Measurements from ENCODE around the gene SAA1. TPM values are rescaled to one million over a fixed set of nuclear protein-coding genes. Genes with fewer than 3 reads are reported as not detected.

SAA1 gene
- total RNA-seq, 1 donor from 2014 or later = 13.3 TPM

- H3K4me1 ChIP-seq = peaks cover 33% of the 10 kb centered on the region
- no peaks in the 10 kb centered on the region for H3K9me3 ChIP-seq
- H3K27ac ChIP-seq = no peak overlapping the region
- peaks cover 12% of the 10 kb centered on the region for H3K36me3 ChIP-seq
- intact Hi-C loops (cut with DNase I) = no loop called here
- TF ChIP-seq CTCF (IDR thresholded peaks at IDR 0.05) = no peak
- no peaks in the 10 kb centered on the region for H3K27me3 ChIP-seq
- no peak for DNase-seq
- no peak overlapping the region for H3K4me3 ChIP-seq
- peak; percentile 54 for ATAC-seq
Observed at GRCh38 chr11:18314784-18315523, 48.9 kb downstream of the SAA1 start.

GRCh38 chr11:18315893-18316292, 49.8 kb downstream of the SAA1 start:
- ATAC-seq (no peak), DNase-seq (no peak)
- Histone ChIP-seq H3K4me3 (no peak overlapping the region), H3K27me3 (no peaks in the 10 kb centered on the region), H3K4me1 (peaks cover 43% of the 10 kb centered on the region), H3K36me3 (peaks cover 3% of the 10 kb centered on the region), H3K9me3 (no peaks in the 10 kb centered on the region), H3K27ac (no peak overlapping the region)
- intact Hi-C loops (cut with DNase I) = no loop called here
- TF ChIP-seq CTCF (IDR thresholded peaks at IDR 0.05) = no peak

- intact Hi-C loops (cut with DNase I) = no loop called here
- Histone ChIP-seq H3K4me1 (peaks cover 37% of the 10 kb centered on the region), H3K27ac (no peak overlapping the region), H3K36me3 (no peaks in the 10 kb centered on the region), H3K27me3 (no peaks in the 10 kb centered on the region), H3K4me3 (no peak overlapping the region), H3K9me3 (no peaks in the 10 kb centered on the region)
- ATAC-seq (no peak), DNase-seq (no peak)
- TF ChIP-seq CTCF (IDR thresholded peaks at IDR 0.05) = no peak
Observed at GRCh38 chr11:18317551-18317950, 51.5 kb downstream of the SAA1 start.

Other genes with a start within 250 kb of the SAA1 start
- 0.29 TPM for gene TPH1, start 220.0 kb upstream of the SAA1 start, total RNA-seq
- gene SAAL1, start 160.2 kb upstream of the SAA1 start, total RNA-seq = 8.8 TPM
- not detected for gene MRGPRX3, start 133.7 kb upstream of the SAA1 start, total RNA-seq
- gene MRGPRX4, start 93.4 kb upstream of the SAA1 start, total RNA-seq = not detected
- not detected for gene SAA4, start 29.5 kb upstream of the SAA1 start, total RNA-seq
- 4.2 TPM for gene SAA2, start 17.6 kb upstream of the SAA1 start, total RNA-seq
- 33.0 TPM for gene HPS5, start 55.9 kb downstream of the SAA1 start, total RNA-seq
- 40.8 TPM for gene GTF2H1, start 56.3 kb downstream of the SAA1 start, total RNA-seq
- gene LDHA, start 128.3 kb downstream of the SAA1 start, total RNA-seq = 231 TPM
- not detected for gene LDHC, start 146.1 kb downstream of the SAA1 start, total RNA-seq
- gene LDHAL6A, start 189.6 kb downstream of the SAA1 start, total RNA-seq = not detected